ENCODE measurements around the gene PIK3R1. TPM values are rescaled to one million over a fixed set of nuclear protein-coding genes. Genes with fewer than 3 reads are reported as not detected.

The PIK3R1 gene
- total RNA-seq, 2 donors from 2014 or later = 81.8 to 91.5 TPM

- peaks cover 37 to 89% of the 10 kb centered on the region in 2 donors for H3K4me1 ChIP-seq (ENCODE audit: control insufficient read depth in 1 of 2, low read depth in 2 of 2)
- H3K4me3 ChIP-seq = no peak overlapping the region
- no peaks in the 10 kb centered on the region for H3K36me3 ChIP-seq
- H3K27me3 ChIP-seq (replicated peaks; ENCODE audit: insufficient read depth) = no peaks in the 10 kb centered on the region
- H3K9me3 ChIP-seq = no peaks in the 10 kb centered on the region
- DNase-seq (ENCODE audit: low spot score) (no peak), ATAC-seq (ENCODE audit: insufficient number of reproducible peaks, low FRiP score, low read depth) (no peak)
- no peak overlapping the region for H3K27ac ChIP-seq
- no peak for TF ChIP-seq CTCF (IDR thresholded peaks at IDR 0.05)
These were observed 31.2 kb downstream of the PIK3R1 start for GRCh38 chr5:68246802-68247201.

GRCh38 chr5:68247627-68248026, 32.1 kb downstream of the PIK3R1 start:
- Histone ChIP-seq H3K27ac (no peak overlapping the region), H3K4me3 (no peak overlapping the region), H3K27me3 (replicated peaks; ENCODE audit: insufficient read depth) (no peaks in the 10 kb centered on the region), H3K36me3 (no peaks in the 10 kb centered on the region), H3K9me3 (no peaks in the 10 kb centered on the region), H3K4me1 (ENCODE audit: control insufficient read depth in 1 of 2, low read depth in 2 of 2) (peaks cover 44 to 89% of the 10 kb centered on the region in 2 donors)
- ATAC-seq (ENCODE audit: insufficient number of reproducible peaks, low FRiP score, low read depth) (no peak), DNase-seq (ENCODE audit: low spot score) (no peak)
- TF ChIP-seq CTCF (IDR thresholded peaks at IDR 0.05) = no peak

GRCh38 chr5:68248896-68249295, 33.3 kb downstream of the PIK3R1 start:
- TF ChIP-seq CTCF (IDR thresholded peaks at IDR 0.05) = no peak
- peaks cover 40 to 89% of the 10 kb centered on the region in 2 donors for H3K4me1 ChIP-seq (ENCODE audit: control insufficient read depth in 1 of 2, low read depth in 2 of 2)
- no peak for DNase-seq (ENCODE audit: low spot score)
- H3K27ac ChIP-seq = no peak overlapping the region
- no peaks in the 10 kb centered on the region for H3K9me3 ChIP-seq
- no peaks in the 10 kb centered on the region for H3K27me3 ChIP-seq (replicated peaks; ENCODE audit: insufficient read depth)
- H3K36me3 ChIP-seq = no peaks in the 10 kb centered on the region
- no peak overlapping the region for H3K4me3 ChIP-seq
- no peak for ATAC-seq (ENCODE audit: insufficient number of reproducible peaks, low FRiP score, low read depth)

GRCh38 chr5:68249520-68249919, 34.0 kb downstream of the PIK3R1 start:
- Histone ChIP-seq H3K27me3 (replicated peaks; ENCODE audit: insufficient read depth) (no peaks in the 10 kb centered on the region), H3K4me3 (no peak overlapping the region), H3K4me1 (ENCODE audit: control insufficient read depth in 1 of 2, low read depth in 2 of 2) (peaks cover 43 to 91% of the 10 kb centered on the region in 2 donors), H3K36me3 (no peaks in the 10 kb centered on the region), H3K27ac (peak overlapping the region in 1 of 2 donors; percentile 30), H3K9me3 (no peaks in the 10 kb centered on the region)
- DNase-seq (ENCODE audit: low spot score) = no peak
- TF ChIP-seq CTCF (IDR thresholded peaks at IDR 0.05) = no peak
- ATAC-seq (ENCODE audit: insufficient number of reproducible peaks, low FRiP score, low read depth) = no peak

- Histone ChIP-seq H3K4me3 (peak overlapping the region; percentile 13), H3K27me3 (replicated peaks; ENCODE audit: insufficient read depth) (no peaks in the 10 kb centered on the region), H3K36me3 (no peaks in the 10 kb centered on the region), H3K4me1 (ENCODE audit: control insufficient read depth in 1 of 2, low read depth in 2 of 2) (peaks cover 53 to 93% of the 10 kb centered on the region in 2 donors), H3K27ac (peak overlapping the region; percentile 30 to 60), H3K9me3 (no peaks in the 10 kb centered on the region)
- ATAC-seq (ENCODE audit: insufficient number of reproducible peaks, low FRiP score, low read depth) (no peak), DNase-seq (ENCODE audit: low spot score) (no peak)
- no peak for TF ChIP-seq CTCF (IDR thresholded peaks at IDR 0.05)
These were observed 35.2 kb downstream of the PIK3R1 start for GRCh38 chr5:68250661-68251298.

Measured in thoracic aorta (tissue), 2 donors.